Esophagus muscularis mucosa (tissue), 4 donors: Measurements from ENCODE around the gene QKI. TPM values are rescaled to one million over a fixed set of nuclear protein-coding genes. Genes with fewer than 3 reads are reported as not detected.

Source experiments
- DNase-seq: peaks from one replicate; pipeline ENCODE4 v3.0.0-alpha.2; 2017; ENCODE audit errors: extremely low spot score
- H3K27ac ChIP-seq, 4 donors: fragments of 200-600 bp; sonication (generic); replicated peaks in 1 of 4; 1 replicate in 3 of 4; 2 replicates in 1 of 4; pipeline ENCODE4 v1.5.1; 2016 to 2019; ENCODE audit warnings: mild to moderate bottlenecking in 1 of 4
- H3K27me3 ChIP-seq, 4 donors: fragments of 200-600 bp; sonication (generic); one replicate each; pipeline versions ENCODE4 v1.5.1 to v1.6.0; 2016 to 2019
- H3K36me3 ChIP-seq, 4 donors: fragments of 200-600 bp; sonication (generic); one replicate each; pipeline ENCODE4 v1.5.1; 2016 to 2019
- H3K4me1 ChIP-seq, 4 donors: fragments of 200-600 bp; sonication (generic); one replicate each; pipeline ENCODE4 v1.5.1; 2016 to 2019
- H3K4me3 ChIP-seq, 4 donors: fragments of 200-600 bp; sonication (generic); 1 replicate in 2 of 4; 2 replicates in 2 of 4; pipeline ENCODE4 v1.5.1; 2016 to 2019; ENCODE audit warnings: mild to moderate bottlenecking in 4 of 4, moderate library complexity in 1 of 4
- H3K9me3 ChIP-seq, 4 donors: fragments of 200-600 bp; sonication (generic); 1 replicate in 3 of 4; 2 replicates in 1 of 4; pipeline ENCODE4 v1.5.1; 2016 to 2019
- CTCF ChIP-seq, 3 experiments: fragments of 200-600 bp in 2 of 3; fragments of 450-650 bp in 1 of 3; sonication (generic) in 2 of 3; IDR thresholded peaks; one replicate each; pipeline ENCODE4 v1.5.1; 2017 to 2019; ENCODE audit warnings: antibody characterized with exemption in 3 of 3, mild to moderate bottlenecking in 2 of 3, moderate library complexity in 1 of 3
- EP300 ChIP-seq: sonication (generic); formaldehyde crosslinking; IDR thresholded peaks from one replicate; pipeline ENCODE4 v1.6.1; 2017; ENCODE audit warnings: antibody characterized with exemption
- POLR2A ChIP-seq: fragments of 450-650 bp; IDR thresholded peaks from one replicate; pipeline ENCODE4 v1.6.1; 2017; ENCODE audit warnings: antibody characterized with exemption, moderate library complexity, mild to moderate bottlenecking, low read depth
- POLR2AphosphoS5 ChIP-seq, 2 donors: sonication (generic); formaldehyde crosslinking; IDR thresholded peaks; one replicate each; pipeline ENCODE4 v1.6.1; 2017; ENCODE audit warnings: antibody characterized with exemption in 2 of 2
- WGBS: methylation state at CpG from one replicate; pipeline ENCODE4 v1.1.5; 2018; 5-methylcytosine and 5-hydroxymethylcytosine counted together
- intact Hi-C: fragments of 100-400 bp; cut with DNase I; formaldehyde crosslinking; loops from one replicate; pipeline ENCODE4 v1.15.1; 2023
- total RNA-seq, 4 donors: library from RNA; depleted of rRNA; stranded (reverse); fragments of >200 nt; gene quantifications; one replicate each; pipeline versions ENCODE4 v1.1.0 to v1.2.1, GENCODE V29; 2016

Gene QKI
- total RNA-seq, 4 donors from 2014 or later: 176 to 290 (median 237) TPM

GRCh38 chr6:163414946-163415619 is 565 bp downstream of the QKI start:
- no CpG with 5 or more reads among the region's 94 CpGs for WGBS
- H3K36me3 ChIP-seq: no peaks in the 10 kb centered on the region
- no peak for DNase-seq
- TF ChIP-seq CTCF (IDR thresholded peaks at IDR 0.05) (no peak), POLR2AphosphoS5 (IDR thresholded peaks at IDR 0.05) (no peak), EP300 (no peak), POLR2A (no peak)
- intact Hi-C loops: loop anchor here (5.0 kb wide), 1 partner anchor 233 kb away; no protein-coding TSS in a partner anchor
- no peaks in the 10 kb centered on the region for H3K27me3 ChIP-seq
- H3K4me1 ChIP-seq: peaks cover 7 to 39% (median 31%) of the 10 kb centered on the region in 4 donors
- H3K4me3 ChIP-seq: peak overlapping the region; percentile 95 to 96 (median 96)
- H3K27ac ChIP-seq: peak overlapping the region; percentile 97 to 100 (median 99)
- H3K9me3 ChIP-seq: no peaks in the 10 kb centered on the region

GRCh38 chr6:163415620-163416556 is 1.4 kb downstream of the QKI start:
- no peak for DNase-seq
- no peaks in the 10 kb centered on the region for H3K36me3 ChIP-seq
- H3K27ac ChIP-seq: peak overlapping the region; percentile 97 to 99 (median 99)
- TF ChIP-seq POLR2A (no peak), POLR2AphosphoS5 (IDR thresholded peaks at IDR 0.05) (peak in 1 of 2 donors; percentile 25), CTCF (IDR thresholded peaks at IDR 0.05) (no peak), EP300 (no peak)
- peak overlapping the region; percentile 95 to 96 (median 96) for H3K4me3 ChIP-seq
- H3K4me1 ChIP-seq: peaks cover 13 to 47% (median 39%) of the 10 kb centered on the region in 4 donors
- intact Hi-C loops: loop anchor here (5.0 kb wide), 1 partner anchor 234 kb away; no protein-coding TSS in a partner anchor
- WGBS: under 1% methylated on average over 19 of the region's 63 CpGs
- no peaks in the 10 kb centered on the region for H3K9me3 ChIP-seq
- no peaks in the 10 kb centered on the region for H3K27me3 ChIP-seq

GRCh38 chr6:163416557-163417253 is 2.2 kb downstream of the QKI start:
- Histone ChIP-seq H3K4me1 (peaks cover 13 to 53% (median 47%) of the 10 kb centered on the region in 4 donors), H3K36me3 (no peaks in the 10 kb centered on the region), H3K27me3 (no peaks in the 10 kb centered on the region), H3K9me3 (no peaks in the 10 kb centered on the region), H3K27ac (peak overlapping the region; percentile 97 to 99 (median 99)), H3K4me3 (peak overlapping the region; percentile 95 to 96 (median 96))
- no peak for DNase-seq
- intact Hi-C loops: loop anchor here (5.0 kb wide), 1 partner anchor 234 kb away; no protein-coding TSS in a partner anchor
- WGBS: under 1% methylated on average over 11 of the region's 11 CpGs
- TF ChIP-seq EP300: no peak
- peak; percentile 57 to 69 for TF ChIP-seq POLR2AphosphoS5 (IDR thresholded peaks at IDR 0.05)
- peak; percentile 65 to 74 (median 71) for TF ChIP-seq CTCF (IDR thresholded peaks at IDR 0.05)
- no peak for TF ChIP-seq POLR2A

GRCh38 chr6:163417595-163417994 is 3.1 kb downstream of the QKI start:
- H3K4me1 ChIP-seq: peaks cover 11 to 53% (median 47%) of the 10 kb centered on the region in 4 donors
- H3K9me3 ChIP-seq: no peaks in the 10 kb centered on the region
- H3K27ac ChIP-seq: peak overlapping the region; percentile 97 to 99 (median 99)
- intact Hi-C loops: loop anchor here (5.0 kb wide), 1 partner anchor 235 kb away; no protein-coding TSS in a partner anchor
- H3K4me3 ChIP-seq: peak overlapping the region; percentile 95 to 96 (median 96)
- WGBS: 16% methylated on average over 4 of the region's 4 CpGs
- H3K27me3 ChIP-seq: no peaks in the 10 kb centered on the region
- no peaks in the 10 kb centered on the region for H3K36me3 ChIP-seq
- no peak for TF ChIP-seq POLR2A
- no peak for TF ChIP-seq POLR2AphosphoS5 (IDR thresholded peaks at IDR 0.05)
- no peak for TF ChIP-seq EP300
- no peak for TF ChIP-seq CTCF (IDR thresholded peaks at IDR 0.05)
- DNase-seq: no peak
